HG03571 (cell line): ENCODE results near the gene TRIM7.

Experiments
- ATAC-seq: cut with Tn5 transposase; IDR thresholded peaks from one replicate; pipeline ENCODE4 v1.9.1; 2021; ENCODE audit not compliant: unreplicated experiment

The TRIM7 gene

DNA sequence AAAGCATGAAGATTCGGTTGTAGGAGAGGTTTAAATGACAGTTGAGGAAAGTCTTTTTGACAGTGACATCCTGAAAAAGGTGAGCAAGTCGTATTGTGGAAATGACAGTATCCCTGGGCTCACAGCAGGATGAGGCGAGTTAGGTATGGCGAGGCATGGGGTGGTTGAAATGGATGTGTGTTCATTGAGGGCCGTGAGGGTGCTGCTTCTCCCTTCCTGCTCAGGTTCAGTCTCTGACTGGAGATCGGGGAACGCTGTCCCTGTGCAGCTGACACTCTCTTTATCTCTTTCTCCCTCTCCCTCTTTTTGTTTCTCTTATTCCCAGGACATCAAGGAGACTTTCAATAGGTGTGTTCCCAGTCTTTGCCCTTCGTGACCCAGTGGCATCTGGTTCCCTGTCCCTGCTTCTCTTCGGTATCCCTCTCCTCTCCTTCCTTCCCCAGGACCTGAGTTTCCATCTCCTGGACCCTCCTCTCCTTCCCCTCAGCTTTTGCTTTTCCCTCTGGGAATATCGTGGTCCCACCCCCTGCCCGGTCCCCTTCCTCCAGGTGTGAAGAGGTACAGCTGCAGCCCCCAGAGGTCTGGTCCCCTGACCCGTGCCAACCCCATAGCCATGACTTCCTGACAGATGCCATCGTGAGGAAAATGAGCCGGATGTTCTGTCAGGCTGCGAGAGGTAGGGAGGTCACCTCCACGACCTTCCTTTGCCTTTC is 28.2 kb upstream of the TRIM7 start:
- ATAC-seq, result no peak

DNA sequence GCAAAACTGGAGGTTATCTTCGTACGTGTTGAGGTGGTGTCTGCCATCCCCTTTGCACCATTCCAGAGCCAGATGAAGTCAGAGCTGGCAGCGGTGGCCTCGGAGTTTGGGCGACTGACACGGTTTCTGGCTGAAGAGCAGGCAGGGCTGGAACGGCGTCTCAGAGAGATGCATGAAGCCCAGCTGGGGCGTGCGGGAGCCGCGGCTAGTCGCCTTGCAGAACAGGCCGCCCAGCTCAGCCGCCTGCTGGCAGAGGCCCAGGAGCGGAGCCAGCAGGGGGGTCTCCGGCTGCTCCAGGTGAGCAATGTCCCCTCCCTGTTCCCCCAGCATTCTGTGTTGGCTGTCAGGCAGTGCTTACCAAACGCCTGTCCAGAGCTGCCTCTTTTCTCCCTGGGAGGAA is 27.6 kb upstream of the TRIM7 start:
- no peak for ATAC-seq

DNA sequence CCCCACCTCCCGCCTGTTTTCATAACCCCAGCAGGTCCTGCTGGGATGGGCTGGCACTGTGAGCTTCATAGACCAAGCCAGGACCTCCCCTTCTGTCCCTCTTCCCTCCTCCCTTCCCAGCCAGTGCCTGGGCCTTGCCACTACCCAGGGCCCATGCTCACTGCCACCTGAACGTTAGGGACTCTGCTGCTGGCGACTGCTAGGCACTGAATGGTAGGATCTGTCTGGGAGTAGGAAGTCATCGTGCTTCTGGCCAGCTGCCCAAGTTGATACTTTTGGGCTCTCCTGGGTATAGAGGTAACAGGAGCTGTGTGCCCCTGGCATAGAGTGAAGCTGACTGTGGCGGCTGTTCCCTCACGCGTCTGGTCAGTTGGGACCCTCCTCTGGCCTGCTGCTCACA is 26.4 kb upstream of the TRIM7 start:
- no peak for ATAC-seq

DNA sequence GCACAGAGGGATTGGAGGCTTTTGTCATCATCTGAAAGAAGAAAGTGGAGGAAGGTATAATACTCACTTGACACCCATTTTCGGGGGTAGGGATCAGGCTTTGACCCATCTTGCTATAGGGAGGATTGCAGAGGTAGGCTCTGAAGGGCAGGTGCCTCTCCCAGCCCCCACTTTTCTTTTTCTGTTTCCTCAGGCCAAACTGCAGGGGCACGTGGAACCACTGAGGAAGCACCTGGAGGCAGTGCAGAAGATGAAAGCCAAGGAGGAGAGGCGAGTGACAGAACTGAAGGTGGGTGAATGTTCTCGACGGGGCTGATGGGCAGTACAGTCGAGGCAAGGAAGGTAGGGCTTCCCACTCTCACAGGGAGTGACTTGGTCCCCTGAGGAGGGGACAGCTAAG is 25.6 kb upstream of the TRIM7 start:
- no peak for ATAC-seq

DNA sequence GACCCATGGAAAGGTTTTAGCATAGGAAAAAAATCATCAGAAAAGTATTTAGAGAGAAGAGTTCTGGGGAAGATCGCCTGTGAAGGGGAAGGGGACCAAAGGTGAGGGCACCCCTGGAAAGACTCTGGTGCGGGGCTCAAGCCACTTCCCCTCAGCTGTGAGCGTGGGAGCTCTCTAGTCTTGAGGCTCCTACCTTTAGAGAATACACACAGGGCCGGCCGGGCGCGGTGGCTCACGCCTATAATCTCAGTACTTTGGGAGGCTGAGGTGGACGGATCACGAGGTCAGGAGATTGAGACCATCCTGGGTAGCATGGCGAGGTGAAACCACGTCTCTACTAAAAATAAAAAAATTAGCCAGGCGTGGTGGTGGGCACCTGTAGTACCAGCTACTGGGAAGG is 25.0 kb upstream of the TRIM7 start:
- no peak for ATAC-seq

DNA sequence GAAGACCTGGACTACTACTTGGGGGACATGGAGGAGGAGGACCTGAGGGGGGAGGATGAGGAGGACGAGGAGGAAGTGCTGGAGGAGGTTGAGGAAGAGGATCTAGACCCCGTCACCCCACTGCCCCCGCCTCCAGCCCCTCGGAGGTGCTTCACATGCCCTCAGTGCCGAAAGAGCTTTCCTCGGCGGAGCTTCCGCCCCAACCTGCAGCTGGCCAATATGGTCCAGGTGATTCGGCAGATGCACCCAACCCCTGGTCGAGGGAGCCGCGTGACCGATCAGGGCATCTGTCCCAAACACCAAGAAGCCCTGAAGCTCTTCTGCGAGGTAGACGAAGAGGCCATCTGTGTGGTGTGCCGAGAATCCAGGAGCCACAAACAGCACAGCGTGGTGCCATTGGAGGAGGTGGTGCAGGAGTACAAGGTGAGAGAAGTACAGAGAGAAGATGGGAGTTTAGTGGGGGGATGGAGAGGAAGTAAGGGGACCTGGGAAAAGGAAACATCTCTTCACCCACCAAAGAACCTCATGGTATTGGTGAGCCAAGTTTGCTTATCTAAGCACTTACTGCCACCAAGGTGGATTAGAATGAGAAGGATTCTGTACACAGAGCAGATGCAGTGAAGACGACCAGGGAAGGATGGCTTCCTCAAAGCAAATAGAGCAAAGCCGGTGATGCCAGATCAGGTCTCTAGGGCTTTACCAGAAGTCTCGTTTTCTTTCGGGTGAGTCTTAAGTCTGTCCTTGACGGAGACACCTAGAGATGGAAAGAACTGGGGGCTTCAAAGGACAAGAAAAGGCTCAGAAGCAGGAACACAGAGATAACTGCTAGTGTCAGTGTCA is 19.6 kb upstream of the TRIM7 start:
- ATAC-seq, result no peak

DNA sequence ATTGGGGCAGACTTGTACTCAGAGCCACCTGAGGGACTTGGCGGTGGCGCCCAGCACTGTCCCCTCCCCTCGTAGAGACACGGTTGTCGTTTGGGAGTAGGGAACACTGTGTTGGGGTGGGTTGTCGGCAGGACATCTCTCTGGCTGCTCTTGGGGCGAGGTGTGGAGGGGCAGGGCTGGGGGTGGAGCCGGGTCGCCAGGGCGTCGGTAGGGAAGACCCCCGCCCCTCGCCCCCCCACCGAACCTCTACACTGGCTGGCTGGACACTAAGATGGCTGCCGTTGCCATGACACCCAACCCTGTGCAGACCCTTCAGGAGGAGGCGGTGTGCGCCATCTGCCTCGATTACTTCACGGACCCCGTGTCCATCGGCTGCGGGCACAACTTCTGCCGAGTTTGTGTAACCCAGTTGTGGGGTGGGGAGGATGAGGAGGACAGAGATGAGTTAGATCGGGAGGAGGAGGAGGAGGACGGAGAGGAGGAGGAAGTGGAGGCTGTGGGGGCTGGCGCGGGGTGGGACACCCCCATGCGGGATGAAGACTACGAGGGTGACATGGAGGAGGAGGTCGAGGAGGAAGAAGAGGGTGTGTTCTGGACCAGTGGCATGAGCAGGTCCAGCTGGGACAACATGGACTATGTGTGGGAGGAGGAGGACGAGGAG is 18.9 kb upstream of the TRIM7 start:
- ATAC-seq, result peak; percentile 3

DNA sequence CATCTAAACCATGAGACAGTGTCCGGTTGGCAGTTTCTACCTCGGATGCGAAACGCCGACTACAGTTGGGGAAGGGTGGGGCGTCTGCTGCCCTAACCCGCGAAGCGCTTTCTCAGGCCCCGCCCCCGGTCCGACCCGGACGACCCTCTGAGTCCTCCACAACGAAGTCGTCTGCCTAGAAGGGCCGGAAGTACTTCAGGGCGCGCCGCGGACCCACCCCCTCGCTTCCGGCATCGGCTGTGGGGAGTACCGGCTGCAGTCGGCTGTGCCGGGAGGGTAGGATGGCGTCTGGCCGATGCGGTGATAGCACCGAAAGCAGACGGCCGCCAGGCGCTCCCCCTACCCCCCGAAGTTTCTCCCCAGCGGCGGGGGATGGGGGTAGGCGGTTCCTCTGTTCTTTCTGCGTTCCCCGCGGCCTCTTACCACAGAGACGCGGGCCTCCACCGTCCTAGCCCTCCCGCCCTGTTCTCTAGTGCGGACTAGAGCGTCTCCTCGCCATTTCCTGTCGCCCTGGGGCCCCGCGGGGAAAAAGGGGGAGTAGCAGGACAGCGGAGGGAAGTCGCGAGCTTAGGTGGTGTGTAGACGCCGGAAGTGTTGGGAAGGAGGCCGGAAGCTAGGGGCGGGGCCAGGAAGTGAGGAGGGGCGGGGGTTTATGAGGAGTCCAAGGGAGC is 18.2 kb upstream of the TRIM7 start, which contains the start of gene TRIM41:
TRIM41 (plus strand) TSS at position 224 of the 671 bp plus-strand sequence. CDS start 719 bp downstream, outside the sequence.
- peak; percentile 63 for ATAC-seq

DNA sequence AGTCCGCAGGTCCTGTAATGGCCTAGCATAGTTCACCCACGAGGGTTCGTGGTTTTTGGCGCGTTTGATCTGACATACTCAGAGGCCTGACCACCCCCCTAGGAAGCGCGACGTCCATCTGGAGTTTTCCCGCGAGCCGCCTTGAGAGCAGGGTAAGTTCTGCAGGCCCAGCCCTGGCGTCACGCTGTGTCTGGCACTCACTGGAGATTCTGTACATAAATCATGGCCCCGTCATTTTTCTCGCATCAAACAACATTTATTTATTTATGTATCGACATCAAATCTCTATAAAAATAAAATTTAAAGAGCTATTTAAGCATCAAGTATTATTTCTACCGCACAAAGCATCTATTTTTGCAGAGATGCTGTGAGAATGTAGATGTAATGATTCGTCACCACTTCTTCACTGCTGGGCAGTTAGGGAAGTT is 17.6 kb upstream of the TRIM7 start:
- no peak for ATAC-seq

DNA sequence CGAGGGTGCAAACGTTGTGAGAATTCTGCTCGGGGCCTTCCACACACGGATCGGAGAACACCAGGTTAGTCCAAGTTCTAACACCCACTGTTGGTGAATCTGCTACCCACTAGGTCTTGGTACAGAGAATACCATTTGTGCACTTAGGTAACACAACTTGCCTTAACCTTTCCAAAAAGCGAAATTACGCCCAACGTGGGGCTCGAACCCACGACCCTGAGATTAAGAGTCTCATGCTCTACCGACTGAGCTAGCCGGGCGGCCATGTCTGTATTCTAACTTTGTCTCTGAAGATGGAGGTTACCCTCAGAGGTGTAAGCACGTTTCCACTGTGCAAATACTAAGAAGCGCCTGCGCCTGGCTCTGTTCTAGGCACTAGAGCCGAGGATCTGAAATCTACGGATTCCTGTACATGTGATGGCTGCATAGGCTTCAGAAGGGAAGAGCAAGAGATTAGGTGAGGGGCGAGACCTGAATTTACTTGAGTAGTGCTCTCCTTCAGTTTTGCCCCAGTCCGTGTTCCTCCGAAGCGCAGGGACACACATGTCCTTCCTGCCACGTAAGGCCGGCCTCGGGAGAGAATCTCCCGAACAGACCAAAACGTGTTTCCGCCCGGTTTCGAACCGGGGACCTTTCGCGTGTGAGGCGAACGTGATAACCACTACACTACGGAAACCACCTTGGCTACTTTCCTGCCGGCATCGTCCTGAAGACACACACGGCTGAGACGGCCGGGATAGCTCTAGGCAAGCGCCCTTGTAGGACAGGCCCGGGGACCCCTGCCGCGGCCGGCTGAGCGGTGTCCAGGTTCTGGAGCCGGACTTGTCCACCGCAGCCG is 17.0 kb upstream of the TRIM7 start:
- ATAC-seq, result peak; percentile 27

DNA sequence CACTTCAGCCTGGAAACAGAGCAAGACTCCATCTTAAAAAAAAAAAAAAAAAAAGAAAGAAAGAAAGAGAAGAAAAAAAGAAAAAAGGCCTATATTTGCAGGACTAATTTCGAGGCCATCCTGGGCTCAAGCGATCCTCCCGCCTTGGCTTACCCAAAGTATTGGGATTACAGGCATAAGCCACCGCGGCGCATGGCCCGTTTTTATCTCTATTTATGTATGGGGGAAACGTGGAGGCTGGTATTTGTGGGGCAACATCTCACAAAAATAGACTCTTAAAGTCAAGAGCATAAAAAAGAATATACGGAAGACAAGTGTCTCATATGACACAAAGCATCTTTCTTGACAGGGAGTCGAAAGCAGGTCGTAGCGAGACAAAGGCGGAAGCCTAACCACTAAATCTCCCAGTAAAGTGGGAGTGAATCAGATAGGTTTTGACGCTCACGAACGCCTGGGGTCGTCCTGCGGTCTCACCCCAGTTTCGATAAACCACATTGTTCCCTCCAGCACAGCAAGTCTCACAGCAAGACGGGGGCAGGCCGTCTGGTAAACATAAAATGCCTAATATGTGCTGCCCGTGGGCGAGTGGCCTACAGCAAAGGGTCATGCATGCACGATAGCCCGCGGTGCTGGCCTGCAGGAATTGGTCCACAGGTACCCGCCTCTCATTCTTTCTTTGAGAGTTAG is 16.3 kb upstream of the TRIM7 start:
- ATAC-seq, result no peak

DNA sequence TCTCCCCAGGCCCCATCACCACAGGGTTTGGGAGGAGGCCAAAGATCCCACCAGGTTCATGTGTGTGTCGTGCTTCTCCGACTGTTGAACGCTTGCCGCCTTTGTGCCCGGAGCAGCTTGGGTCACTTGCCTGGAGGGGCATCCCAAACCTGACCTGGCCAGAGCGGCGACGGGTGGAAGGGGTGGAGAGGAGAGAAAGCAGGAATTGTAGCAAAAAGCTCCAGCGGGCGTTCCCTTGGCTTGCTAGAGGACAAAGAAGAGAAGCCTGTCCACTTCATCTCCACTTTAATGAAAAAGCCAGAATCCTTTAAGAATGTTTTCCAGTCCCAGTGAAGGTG is 15.2 kb upstream of the TRIM7 start:
- ATAC-seq, result no peak

DNA sequence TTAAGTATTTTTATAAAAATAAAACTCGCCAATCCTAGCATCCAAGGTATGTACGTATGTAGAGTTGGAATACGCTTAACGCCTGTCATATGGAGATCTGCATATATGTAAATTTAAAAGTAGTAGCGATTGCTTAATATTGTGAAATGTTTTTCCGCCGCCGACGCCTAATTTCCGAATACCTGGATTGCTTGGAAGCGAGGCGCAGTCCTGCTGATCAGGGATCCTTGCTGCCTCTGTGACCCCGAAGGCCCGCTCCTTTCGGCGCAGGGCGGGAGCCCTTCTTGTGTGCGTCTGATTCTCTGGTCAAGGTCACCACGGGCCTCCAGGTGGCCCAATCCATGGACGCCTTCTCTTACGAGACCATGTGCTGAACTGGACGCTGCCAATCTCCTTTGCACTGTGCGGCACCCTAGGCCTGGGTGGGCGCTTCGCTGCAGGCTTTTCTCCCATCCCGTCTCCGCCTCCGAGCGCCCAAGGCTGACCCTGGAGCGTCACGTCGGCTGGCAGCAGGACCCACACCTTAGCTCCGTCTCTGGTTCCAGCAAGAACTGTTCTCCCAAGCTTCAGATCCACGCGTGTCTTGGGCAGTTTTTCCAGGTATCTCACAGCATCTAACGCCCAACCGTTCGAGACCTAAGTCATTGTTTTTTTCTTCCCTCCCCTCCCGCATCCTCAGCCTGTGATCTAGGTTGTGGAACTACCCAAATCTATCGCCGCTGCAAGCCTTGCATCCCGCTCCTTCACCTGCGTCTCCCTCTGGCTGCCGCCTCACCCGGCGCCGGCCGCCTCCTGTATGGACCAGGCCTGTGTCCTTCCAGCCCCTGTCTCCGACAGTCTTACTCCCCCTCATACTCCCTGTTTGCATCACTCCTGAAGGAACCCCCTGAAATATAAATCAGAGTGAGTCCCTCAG is 14.5 kb upstream of the TRIM7 start:
- ATAC-seq, result no peak

DNA sequence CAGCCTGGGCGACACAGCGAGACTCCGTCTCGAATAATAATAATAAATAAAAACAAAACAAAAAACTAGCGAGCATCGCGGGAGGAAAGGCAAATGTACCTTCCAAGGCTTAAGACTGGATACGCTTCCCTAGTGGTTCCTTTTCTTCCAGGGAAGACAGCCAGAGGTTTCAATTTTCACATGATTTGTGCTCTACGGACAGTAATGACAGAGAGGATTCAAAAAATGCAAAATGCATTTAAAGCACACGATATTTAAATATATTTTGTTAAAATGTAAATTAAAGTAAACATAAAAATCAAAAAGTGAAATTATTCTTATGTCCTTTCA is 13.8 kb upstream of the TRIM7 start:
- no peak for ATAC-seq

DNA sequence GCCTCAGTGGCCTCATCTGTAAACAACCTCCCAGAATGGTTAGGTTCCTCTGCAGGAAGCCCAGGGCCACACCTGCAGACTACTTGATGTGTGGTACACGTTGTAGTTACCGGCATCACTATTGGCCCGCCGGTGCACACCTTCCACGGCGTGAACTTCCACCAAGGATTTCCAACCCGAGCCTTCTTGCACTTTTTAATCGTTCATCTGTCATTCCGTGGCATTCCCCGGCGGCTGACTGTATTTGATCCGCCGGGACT is 12.7 kb upstream of the TRIM7 start:
- ATAC-seq, result peak; percentile 13

DNA sequence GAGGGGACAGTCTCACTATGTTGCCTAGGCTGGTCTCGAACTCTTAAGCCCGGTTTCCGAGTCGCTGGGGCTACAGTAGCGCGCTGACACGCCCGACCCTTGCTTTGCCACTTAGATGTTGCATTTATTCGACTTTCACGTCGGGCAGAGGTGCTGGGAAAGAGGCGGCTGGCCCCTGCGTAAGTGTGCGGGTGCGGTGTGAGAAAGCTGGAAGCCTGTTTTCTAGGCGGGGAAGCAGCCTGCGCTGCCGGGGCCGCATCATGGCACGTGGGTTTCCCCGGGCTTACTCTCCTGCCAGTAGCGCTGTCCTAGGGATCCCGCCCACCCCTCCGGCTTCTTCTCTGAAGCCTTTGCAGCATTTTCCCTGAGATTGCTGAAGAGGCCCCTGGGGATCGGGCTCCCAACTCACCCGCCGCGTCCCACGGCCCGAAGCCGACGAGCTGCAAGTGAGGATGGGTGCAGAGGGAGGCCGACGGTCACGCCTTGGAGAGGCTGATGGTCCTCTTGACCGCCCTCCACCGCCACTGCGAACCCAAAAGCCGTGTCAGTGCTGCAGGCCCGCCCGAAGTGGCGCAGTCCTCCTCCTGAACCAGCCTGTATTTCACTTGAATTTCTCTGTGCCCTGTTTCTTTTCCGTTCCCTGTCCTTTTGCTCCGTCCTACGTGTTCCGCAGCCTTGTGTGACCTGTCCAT is 12.3 kb upstream of the TRIM7 start:
- ATAC-seq, result peak; percentile 28

DNA sequence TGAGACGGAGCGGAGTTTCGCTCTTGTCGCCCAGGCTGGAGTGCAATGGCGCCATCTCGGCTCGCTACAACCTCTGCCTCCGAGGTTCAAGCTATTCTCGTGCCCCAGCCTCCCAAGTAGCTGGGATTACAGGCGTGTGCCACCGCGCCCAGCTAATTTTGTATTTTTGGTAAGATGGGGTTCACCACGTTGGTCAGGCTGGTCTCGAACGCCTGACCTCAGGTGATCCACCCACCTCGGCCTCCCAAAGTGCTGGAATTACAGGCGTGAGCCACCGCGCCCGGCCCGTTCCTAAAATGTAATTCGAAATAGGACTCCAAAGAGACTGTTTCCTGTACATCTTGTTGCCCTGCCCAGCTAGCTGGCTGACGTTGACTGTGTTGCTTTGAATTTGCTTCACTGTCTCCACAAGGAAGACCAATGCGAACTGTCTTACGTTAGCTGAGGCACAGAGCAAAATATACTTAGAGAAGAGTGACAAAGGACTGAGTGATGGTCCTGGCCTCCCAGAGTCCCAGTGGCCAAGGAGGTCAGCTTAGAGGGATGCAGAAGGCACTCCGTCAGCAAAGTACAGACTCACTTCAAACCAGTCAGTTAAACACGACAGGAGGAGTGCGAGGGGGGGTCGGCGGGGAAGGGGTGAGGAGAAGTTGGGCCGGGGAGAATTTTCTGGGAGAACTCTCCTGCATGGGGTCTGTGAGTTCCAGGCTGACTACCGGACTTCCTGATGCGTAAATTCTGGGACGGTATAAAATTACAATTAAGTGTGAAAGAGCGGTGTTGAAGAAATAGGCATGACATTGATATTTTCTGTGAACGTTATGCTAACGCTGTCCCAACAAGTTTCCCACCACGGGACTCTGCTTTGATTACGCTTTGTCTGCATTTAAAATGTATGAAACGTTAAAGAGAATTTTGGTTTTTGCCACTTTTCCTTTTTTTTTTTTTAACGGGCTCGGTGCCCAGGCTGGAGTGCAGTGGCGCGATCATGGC is 11.3 kb upstream of the TRIM7 start:
- no peak for ATAC-seq
